NCI-H2196 (cell line): ENCODE data around the gene DSE.

ENCODE experiments used
- DNase-seq: peaks from one replicate; lab custom pipeline; 2025; ENCODE audit not compliant: unreplicated experiment; lab: John Stamatoyannopoulos, UW

DSE gene

GRCh38 chr6:116386581-116387299 lies 16.0 kb downstream of the DSE start:
- DNase-seq, result no peak

GRCh38 chr6:116387374-116387773 lies 16.6 kb downstream of the DSE start:
- DNase-seq, result no peak

- no peak for DNase-seq
Observed at GRCh38 chr6:116388924-116389323, 18.2 kb downstream of the DSE start.

- DNase-seq, result no peak
Observed at GRCh38 chr6:116389357-116389756, 18.6 kb downstream of the DSE start.

GRCh38 chr6:116390581-116390980 lies 19.8 kb downstream of the DSE start:
- DNase-seq, result no peak

- no peak for DNase-seq
Observed at GRCh38 chr6:116392132-116393013, 21.6 kb downstream of the DSE start.

GRCh38 chr6:116393430-116393829 lies 22.7 kb downstream of the DSE start:
- no peak for DNase-seq

GRCh38 chr6:116395647-116396046 lies 24.9 kb downstream of the DSE start:
- DNase-seq, result no peak

- no peak for DNase-seq
Observed at GRCh38 chr6:116396441-116396840, 25.7 kb downstream of the DSE start.

GRCh38 chr6:116397914-116398313 lies 27.2 kb downstream of the DSE start:
- DNase-seq, result no peak

- no peak for DNase-seq
Observed at GRCh38 chr6:116398316-116399010, 27.7 kb downstream of the DSE start.

- DNase-seq, result no peak
Observed at GRCh38 chr6:116399287-116399686, 28.5 kb downstream of the DSE start.

GRCh38 chr6:116400328-116400727 lies 29.6 kb downstream of the DSE start:
- no peak for DNase-seq

- no peak for DNase-seq
Observed at GRCh38 chr6:116402108-116402937, 31.6 kb downstream of the DSE start.

GRCh38 chr6:116403205-116403604 lies 32.5 kb downstream of the DSE start:
- DNase-seq, result no peak

- no peak for DNase-seq
Observed at GRCh38 chr6:116404696-116405095, 33.9 kb downstream of the DSE start.

- DNase-seq, result no peak
Observed at GRCh38 chr6:116405138-116405537, 34.4 kb downstream of the DSE start.

GRCh38 chr6:116405652-116406356 lies 35.1 kb downstream of the DSE start:
- DNase-seq, result no peak

- DNase-seq, result no peak
Observed at GRCh38 chr6:116406678-116407345, 36.1 kb downstream of the DSE start.

GRCh38 chr6:116408491-116408890 lies 37.7 kb downstream of the DSE start:
- DNase-seq, result no peak
